Measurements from ENCODE around the gene SAP25.

The SAP25 gene

DNA sequence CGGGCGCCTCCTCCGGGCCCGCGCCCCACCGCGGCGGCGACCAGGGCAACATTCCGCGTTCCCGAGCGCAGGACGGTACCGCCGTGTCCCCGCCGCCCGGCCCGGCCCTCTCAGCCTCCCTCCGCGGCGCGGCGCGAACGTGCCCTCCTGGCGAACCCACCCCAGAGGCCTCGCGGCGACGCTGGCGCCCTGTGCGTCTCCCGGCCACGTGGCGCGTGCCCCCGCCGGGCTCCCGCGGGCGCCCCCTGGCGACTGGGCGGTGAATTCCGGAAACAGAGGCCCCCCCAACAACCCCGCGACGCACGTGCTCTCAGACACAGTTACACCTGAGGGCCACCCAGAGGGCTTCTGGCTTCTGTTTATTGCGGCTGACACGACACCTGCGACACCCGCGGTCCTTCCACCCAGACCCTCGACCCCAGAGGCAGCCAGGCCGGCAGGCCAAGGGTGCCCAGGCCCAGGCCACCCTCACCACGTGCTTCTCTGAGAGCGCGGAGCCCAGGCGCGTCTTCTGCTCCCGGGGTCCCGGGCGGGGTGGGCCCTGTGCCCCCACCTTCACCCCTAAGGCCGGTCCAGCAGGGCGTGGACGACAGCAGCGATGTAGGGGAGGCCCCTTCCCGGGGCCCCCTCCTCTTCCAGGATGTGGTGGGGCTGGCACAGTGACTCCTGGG, at the start of gene SAP25:
TSS of gene SAP25 (minus strand) at position 210 of the 671 bp plus-strand sequence. CDS start at position 52, 158 bp downstream.
- peak; percentile 26 for DNase-seq

DNA sequence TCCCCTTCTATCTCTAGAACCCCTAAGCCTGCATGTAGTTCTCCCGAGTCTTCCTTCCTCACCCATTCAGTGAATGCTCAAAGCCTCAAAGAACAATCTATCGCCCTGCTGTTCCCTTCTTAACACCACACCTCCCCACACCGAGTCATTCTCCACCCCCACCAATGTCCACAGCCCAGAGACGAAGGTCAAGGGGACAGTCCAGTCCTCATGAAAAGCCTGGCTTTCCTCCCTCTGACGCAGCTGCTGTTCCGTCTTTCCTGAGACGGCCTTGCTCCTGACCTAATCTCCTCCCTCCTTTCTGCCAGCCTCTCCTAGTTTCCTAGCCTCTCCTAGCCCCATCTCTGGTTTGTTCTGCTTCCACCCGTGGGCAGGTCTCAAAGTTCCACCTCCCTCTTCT, 47.9 kb upstream of the SAP25 start:
- no peak for DNase-seq

DNA sequence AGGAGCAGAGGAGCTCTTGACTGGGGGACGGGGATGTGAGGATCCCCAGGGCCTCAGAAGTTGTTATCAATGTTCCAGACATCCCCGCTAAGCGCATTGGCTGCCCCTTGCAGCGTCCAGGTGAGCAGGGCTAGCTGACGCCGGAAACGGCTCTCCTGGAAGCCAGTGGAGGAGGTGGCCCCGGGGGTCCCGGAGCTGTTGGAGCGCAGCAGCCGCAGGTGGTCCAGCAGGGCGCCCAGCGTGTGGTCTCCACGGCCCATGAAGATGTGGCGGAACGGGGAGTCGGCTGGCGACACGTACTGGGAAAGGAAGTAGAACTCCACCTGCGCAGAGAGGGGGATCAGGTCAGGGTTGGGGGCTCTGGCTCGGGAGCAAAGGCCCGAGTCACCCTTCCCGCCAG, 47.1 kb upstream of the SAP25 start:
- no peak for DNase-seq

DNA sequence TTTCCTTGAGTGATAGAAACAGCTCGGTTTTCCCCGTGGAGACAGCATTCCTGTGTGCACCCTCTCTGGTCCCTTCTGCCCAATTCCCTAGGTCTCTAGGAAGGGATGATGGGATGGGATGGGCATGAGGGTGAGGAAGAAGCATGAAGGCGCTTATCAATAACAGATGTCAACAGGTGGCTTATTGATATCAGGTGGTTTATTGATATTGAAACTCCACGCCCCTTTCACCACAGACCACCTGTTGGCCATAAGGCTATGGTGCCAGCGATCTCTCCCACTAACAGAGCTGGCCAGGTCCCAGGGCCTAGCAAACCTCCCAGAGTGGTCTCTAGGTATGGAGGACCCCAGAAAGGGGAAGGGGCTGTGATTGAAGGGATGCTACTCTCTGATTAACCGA, 46.5 kb upstream of the SAP25 start:
- DNase-seq = no peak

DNA sequence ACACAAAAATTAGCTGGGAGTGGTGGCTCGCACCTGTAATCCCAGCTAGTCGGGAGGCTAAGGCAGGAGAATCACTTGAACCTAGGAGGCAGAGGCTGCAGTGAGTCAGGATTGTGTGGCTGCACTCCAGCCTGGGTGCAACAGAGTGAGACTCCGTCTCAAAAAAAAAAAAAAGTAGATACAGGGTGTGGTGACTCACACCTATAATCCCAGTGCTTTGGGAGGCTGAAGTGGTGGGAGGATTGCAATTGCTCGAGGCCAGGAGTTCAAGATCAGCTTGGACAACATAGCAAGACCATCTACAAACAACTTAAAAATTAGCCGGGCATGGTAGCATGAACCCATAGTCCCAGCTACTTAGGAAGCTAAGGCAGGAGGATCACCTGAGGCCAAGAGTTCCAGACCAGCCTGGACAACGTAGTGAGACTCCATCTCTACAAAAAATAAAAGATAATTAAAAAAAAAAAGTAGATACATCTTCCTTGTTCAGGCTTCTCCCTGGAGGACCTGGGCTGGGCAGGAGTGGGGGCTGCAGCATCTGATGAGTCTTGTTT, 40.7 kb upstream of the SAP25 start:
- no peak for DNase-seq

DNA sequence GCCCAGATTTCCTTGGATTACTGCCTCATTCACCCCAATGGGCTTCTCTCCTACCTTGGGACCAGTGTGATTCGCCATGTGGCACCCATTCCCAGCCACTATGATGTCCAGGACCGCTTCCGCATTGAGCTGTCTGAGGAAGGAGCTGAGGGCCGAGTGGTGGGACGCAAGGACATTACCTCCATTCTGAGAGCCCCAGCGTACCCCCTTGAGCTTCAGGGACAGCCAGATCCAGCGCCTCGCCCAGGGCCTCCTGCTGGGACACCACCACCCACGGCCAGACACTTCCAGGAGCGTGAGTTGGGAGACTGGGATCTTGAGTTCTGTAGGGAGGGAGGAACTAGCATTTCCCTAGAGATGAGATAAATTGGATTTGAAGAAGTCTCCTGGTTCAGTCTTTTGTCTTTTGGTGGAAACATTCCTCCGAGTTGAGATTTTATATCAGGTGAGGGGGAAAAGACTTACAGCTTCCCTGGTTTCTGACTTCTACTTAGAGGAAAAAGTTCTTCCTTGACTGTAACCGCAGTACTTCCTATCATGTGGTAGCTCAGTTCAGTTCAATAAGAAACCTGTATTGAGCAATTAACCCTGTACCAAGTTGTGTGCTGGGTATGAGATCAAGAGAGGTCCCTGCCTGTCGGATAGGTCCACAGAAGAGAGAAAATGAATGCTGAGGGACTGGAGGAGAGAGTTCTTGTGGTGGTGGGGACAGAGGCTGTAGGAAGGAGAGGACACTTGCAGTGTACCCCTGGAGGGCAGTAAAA, 39.9 kb upstream of the SAP25 start:
- DNase-seq = no peak

DNA sequence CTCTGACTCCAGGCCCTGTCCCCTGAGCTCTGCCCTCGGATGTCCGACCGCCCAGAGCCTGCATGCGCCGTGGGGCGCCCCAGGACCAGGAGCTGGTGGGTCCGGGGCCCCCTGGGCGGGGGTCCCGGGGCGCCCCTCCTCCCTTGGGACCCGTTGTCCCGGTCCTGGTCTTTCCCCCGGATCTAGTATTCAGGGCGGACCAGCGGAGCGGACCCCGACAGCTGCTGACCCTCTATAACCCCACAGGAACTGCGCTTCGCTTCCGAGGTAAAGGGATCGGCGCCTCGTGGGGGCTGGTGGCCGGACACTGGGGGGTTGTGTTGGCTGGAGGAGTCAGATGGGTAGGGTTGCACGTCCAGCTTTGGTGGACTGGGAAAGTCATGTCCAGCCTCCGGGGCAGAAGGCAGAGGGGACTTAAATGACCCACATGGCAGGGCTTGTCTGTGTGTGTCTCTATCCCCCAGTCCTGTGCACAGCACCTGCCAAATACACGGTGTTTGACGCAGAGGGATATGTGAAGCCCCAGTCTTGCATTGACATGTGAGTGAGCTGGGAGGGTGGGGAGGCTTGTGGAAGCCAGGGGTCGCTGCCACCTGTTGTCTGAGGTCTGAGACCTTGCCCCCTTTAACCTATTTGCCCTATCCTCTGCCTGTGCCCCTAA, 39.2 kb upstream of the SAP25 start:
- DNase-seq = no peak

DNA sequence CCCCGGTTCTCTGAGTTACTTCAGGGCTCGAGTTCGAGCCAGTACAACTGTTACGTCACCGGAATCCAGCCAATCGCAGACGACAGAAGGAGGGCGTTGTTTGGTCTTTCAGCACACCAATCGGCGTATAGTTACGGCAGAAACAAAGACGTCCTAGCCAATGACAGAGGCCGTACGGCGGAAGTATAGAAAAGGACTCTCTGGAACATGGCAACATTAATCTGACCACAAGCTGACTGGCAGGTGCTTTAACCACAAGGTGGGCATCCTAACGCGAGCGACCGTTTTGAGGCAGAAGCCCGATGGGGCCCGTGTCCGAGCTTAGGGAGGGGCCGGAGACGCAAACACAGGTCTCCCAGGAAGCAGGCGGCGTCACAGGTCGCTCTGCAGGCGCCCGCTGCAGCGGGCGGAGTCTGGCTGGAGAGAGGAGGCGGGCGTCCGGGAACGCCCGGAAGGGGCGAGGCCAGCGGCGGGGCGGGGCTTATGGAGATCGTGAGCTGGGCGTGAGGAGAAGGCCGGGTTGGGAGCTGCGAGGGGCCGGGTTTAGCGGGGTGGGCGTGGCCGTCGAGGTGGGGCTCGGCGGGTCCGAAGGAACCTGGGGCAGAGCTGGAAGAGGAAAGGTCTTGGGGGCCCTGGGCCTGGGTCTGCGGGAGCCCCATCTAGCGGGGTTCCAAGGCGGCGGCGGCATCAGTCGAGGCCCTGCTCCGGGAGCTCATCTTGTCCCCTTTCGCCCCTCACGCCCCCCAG, 38.5 kb upstream of the SAP25 start, which contains the start of gene MOSPD3:
TSS of gene MOSPD3 (plus strand) at position 558 of the 747 bp plus-strand sequence. CDS start 252 bp downstream, outside the sequence.
- DNase-seq = peak; percentile 89

DNA sequence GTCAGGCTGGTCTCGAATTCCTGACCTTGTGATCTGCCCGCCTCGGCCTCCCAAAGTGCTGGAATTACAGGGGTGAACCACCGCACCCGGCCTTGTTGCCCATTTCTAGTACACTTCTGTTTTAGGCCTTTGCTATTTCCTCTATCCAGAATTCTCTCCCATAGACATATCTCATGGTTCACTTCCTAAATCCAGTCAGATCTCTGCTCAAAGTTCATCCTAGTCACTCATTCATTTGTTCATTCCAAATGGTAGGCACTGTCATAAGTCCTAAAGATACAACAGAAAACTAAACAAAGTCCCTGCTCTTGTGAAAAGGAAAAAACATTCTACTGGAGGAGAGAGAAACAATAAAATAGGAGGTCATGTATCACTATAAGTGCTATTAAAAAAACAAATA, 36.3 kb upstream of the SAP25 start:
- no peak for DNase-seq

DNA sequence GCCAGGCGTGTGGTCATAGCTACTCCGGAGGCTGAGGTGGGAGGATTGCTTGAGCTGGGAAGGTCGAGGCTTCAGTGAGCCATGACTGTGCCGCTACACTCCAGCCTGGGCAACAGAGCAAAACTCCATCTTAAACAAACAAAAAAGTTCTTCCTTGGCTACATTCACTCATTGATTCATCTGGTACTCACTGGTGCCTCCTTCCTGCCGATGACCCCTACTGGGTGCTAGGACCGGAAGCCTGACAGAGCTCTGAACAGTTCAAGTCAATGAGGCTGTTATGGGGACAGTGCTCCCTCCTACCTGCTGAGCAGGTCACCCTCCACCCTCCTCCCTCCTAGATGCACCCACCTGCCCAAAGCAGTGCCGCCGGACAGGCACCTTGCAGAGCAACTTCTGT, 33.4 kb upstream of the SAP25 start:
- DNase-seq = no peak

DNA sequence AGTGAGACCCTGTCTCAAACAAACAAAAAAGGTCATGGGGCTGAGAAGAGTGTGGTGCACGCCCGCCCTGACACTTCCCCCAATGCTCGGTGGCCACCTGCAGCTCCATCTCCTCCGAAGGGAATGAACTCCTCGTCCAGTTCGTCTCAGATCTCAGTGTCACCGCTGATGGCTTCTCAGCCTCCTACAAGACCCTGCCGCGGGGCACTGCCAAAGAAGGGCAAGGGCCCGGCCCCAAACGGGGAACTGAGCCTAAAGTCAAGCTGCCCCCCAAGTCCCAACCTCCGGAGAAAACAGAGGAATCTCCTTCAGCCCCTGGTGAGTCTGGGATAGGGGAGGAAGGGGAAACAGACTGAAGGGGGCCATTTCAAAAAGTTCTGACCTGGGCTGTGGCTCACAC, 32.6 kb upstream of the SAP25 start:
- DNase-seq = no peak

DNA sequence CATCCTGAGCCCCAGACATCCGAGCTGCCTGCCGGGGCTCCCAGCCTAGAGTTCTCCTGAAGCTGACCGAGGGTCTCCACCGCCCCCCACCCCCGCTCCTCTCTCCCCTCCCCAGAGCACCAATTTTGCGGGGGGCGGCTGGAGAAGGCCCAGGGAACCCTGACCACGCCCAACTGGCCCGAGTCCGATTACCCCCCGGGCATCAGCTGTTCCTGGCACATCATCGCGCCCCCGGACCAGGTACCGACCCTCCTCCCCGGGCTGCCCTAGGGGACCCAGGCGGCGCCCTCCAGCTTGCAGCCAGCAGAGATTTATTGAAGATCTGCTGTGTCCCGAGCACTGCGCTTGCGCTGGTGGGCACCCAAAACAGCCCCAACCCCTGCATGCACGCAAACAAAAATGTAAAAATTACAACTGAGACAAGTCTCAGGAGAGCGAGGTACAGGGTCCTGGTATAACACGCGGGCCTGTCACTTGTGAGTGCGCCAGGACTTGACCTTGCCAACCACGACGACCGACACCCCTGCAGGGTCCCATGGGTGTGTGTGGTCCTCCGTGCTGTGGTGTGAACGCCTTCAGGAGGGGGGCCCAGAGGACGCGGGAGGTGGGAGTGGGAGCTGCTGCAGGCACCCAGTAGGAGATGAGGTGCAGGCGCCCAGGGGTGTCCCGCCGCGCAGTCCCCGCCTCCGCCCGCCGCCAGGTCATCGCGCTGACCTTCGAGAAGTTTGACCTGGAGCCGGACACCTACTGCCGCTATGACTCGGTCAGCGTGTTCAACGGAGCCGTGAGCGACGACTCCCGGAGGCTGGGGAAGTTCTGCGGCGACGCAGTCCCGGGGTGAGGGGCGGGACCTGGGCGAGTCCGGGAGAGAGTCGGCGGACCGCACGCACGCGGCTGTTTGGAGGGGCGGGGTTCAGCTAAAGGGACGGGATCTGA, 31.5 kb upstream of the SAP25 start:
- DNase-seq = no peak

DNA sequence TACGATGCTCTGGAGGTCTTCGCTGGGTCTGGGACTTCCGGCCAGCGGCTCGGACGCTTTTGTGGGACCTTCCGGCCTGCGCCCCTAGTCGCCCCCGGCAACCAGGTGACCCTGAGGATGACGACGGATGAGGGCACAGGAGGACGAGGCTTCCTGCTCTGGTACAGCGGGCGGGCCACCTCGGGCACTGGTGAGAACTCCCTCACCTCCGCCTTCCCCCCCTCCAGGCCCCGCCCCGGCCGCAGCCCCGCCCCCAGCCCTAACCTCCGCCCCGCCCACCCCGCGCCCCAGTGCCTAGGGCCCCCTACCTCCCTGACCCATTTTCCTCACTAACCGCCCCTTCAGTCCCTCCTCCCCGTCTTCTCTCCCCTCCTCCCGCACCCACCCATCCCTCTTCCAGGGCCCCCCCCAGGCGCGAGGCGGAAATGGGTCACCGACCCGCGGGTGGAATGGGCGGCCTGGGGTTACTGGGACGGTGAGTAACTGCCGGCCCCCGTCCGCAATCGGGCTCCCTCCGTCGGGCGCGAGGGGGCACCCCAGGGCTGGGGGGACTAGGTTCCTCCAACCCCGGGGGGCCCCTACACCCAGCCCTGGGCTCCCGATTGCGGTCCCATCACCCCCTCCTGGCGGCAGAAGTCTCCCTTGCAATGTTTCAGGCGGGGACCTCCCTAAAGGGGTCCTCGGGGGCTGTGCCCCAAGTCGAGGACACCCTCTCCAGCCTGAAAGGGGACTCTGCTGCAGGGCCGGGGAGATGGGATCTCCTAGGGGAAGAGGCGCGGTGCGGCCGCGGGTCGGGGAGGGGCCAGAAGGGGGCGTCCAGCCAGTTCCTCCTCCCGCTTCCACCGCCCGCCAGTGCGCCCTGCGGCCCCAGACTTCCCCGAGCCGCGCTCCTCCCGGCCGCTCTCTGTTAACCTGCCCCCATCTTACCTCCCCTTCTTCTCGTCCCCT, 30.6 kb upstream of the SAP25 start:
- DNase-seq = no peak

DNA sequence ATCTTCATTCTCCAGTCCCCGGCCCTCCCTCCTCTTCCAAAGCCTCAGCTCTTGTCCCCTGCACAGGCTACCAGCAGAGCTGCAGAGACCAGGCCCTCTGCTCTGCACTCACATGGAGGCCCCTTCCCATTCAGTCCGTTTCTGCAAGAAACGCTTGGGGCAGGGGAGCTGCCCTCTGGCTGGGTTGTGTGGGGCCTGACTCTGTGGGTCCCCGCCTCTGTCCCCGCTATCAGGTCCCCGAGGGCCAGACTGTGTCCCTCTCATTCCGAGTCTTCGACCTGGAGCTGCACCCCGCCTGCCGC, 30.0 kb upstream of the SAP25 start:
- no peak for DNase-seq

DNA sequence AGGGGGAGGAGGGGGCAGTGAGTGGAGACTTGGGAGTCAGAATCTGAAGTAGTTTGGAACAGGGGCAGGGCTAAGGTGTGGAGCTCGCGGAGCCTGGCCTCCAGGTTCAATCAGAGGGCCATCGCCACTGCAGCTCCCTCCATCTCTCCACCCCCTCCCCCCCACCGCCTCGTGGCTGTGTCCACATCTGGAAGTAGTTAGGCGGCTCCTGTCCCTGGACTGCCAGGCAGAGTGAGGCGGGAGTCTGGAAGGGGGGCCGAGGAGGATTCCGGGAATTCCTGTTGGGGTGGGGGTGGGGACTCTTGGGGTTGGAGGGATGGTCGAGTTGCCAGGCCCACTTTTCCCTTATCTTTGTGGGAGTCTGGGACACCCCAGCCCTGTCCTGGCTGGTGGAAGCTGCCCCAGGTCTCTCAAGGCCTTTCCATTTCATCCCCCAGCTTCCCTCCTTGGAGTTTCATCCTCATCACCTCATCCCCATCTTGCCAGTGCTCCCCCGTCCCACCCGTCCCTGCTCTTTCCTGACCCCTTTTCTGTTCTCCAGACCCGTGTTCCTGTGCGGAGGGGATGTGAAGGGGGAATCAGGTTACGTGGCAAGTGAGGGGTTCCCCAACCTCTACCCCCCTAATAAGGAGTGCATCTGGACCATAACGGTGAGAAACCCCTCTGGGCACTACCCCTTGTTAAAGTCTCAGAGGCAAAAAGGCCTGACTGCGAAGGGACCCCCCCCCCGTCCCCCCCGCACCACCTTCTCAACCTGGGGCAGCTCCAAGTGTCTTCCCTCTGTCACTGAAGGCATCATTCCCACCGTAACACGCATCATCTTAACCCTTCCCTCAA, 29.4 kb upstream of the SAP25 start:
- no peak for DNase-seq

DNA sequence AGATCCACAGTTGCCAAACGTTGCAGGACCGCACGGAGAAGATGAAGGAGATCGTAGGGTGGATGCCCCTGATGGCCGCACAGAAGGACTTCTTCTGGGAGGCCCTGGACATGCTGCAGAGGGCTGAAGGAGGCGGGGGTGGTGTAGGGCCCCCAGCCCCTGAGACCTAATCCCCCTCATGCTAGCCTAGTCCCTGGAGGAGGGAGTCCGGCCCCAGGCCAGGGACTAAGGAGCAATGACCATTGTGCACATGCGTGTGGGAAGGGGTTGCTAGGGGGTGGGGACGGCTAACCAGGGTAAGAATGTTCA, 27.0 kb upstream of the SAP25 start:
- DNase-seq = no peak

DNA sequence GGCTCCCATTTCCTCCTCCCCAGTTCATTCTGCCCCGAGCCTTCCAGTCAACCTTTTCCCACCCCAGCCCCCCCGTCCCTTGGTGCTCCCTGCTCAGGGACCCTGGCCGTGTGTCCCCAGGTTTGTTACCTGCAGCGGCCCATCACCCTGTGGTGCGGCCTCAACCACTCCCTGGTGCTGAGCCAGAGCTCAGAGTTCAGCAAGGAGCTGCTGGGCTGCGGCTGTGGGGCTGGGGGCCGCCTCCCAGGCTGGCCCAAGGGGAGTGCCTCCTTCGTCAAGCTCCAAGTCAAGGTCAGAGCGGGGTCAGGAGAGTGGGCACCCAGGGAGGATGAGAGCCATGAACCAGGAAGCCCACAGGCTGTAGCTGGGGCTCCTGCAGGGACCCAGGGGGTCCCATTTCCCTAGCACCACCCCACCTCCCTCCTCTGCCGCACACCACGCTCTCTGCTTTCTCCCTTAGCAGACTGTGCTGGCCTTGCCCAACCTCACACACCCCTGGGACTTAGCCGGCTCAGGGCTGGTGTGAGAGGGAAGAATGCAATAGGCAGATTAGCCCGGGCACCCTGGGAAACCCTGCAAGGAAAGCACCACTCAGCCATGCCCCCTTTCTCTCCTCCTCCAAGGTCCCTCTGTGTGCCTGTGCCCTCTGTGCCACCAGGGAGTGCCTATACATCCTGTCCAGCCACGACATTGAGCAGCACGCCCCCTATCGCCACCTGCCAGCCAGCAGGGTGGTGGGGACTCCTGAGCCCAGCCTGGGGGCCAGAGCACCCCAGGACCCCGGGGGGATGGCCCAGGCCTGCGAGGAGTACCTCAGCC, 26.4 kb upstream of the SAP25 start:
- DNase-seq = no peak

DNA sequence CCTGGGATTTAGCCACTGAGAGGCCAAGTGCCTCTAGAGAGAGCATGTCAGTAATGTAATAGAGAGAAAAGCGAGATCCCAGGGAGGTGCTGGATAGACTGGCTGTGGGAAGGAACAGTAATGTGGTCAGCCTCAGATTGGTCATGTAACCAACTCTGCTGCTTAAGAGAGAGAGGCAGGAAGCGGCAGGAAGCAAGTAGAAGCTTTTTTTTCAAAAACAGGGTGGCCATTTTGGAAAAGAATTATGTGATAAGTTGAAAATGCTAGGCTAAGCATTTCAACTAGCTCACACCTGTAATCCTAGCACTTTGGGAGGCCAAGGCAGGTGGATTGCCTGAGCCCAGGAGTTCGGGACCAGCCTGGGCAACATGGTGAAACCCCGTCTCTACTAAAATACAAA, 24.7 kb upstream of the SAP25 start:
- DNase-seq = no peak

DNA sequence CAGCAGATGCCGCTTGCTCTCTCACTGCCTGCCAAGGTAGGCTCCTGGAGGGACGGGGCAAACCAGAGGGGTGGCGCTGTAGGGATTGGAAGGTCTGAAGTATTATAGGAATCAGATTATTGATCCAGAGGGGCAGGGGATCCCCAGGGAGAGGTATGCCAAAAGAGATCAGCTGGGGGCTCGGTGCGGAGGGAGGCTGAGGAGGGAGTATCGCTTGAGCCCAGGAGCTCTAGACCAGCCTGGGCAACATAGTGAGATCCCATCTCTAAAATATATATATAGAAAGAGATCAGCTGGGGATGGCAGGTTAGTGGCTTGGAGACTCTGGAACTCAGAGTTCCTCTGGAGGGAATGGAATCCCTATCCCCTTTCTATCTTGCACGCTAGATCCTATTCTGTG, 21.5 kb upstream of the SAP25 start:
- DNase-seq = no peak

Data from T1000 (cell line).